SK-N-DZ (cell line): ENCODE measurements around the gene SNRNP70.

Experiments used
- small RNA-seq, 2 experiments: library from RNA; depleted of rRNA; stranded (forward); fragments of <200 nt; gene quantifications; one replicate each; pipeline ENCODE3, GENCODE V24; 2014

SNRNP70 gene

Small RNA genes lying within 50 kb of the gene (small RNA-seq; reads per million reads assigned to genes)
- 0 reads per million in 2 experiments for gene RN7SL708P
